Fibroblast of lung (primary cell): ENCODE measurements around the gene TAS2R13. TPM values are rescaled to one million over a fixed set of nuclear protein-coding genes. Genes with fewer than 3 reads are reported as not detected.

Experiments used
- DNase-seq, 2 donors: peaks; one replicate each; pipeline versions ENCODE4 v3.0.0 to v3.0.0-alpha.2; 2010; ENCODE audit warnings: low read depth in 2 of 2
- H2AFZ ChIP-seq: 2 replicates; pipeline ENCODE4 v1.5.1; 2012; ENCODE audit warnings: low read length, control low read depth, inconsistent platforms
- H3K27ac ChIP-seq: 2 replicates; pipeline ENCODE4 v1.5.1; 2011; ENCODE audit warnings: low read length, control low read depth; ENCODE audit not compliant: insufficient read depth
- H3K27me3 ChIP-seq: 2 replicates; pipeline ENCODE4 v1.5.1; 2011; ENCODE audit warnings: mild to moderate bottlenecking, low read length; ENCODE audit not compliant: control insufficient read depth, insufficient read depth
- H3K36me3 ChIP-seq: 2 replicates; pipeline ENCODE4 v1.5.1; 2011; ENCODE audit warnings: low read length; ENCODE audit not compliant: control insufficient read depth, insufficient read depth
- H3K4me1 ChIP-seq: 2 replicates; pipeline ENCODE4 v1.5.1; 2011; ENCODE audit warnings: low read length; ENCODE audit not compliant: control insufficient read depth, insufficient read depth; ENCODE audit errors: extremely low read depth
- H3K4me2 ChIP-seq: 2 replicates; pipeline ENCODE4 v1.5.1; 2011; ENCODE audit warnings: low read length, control low read depth; ENCODE audit not compliant: insufficient read depth; ENCODE audit errors: extremely low read depth
- H3K4me3 ChIP-seq, 4 experiments: fragments of 200-600 bp in 1 of 4; sonication (generic) in 1 of 4; replicated peaks in 1 of 4; 2 replicates each; pipeline ENCODE4 v1.5.1; 2011 to 2016; ENCODE audit warnings: low read length in 4 of 4, low read depth in 3 of 4, mild to moderate bottlenecking in 3 of 4, control low read depth in 2 of 4, inconsistent platforms in 1 of 4, mixed read lengths in 1 of 4; ENCODE audit not compliant: insufficient read depth in 1 of 4; ENCODE audit errors: control extremely low read depth in 1 of 4
- H3K79me2 ChIP-seq: 2 replicates; pipeline ENCODE4 v1.5.1; 2012; ENCODE audit warnings: mild to moderate bottlenecking, low read length, inconsistent platforms; ENCODE audit not compliant: control insufficient read depth, insufficient read depth
- H3K9ac ChIP-seq: 2 replicates; pipeline ENCODE4 v1.5.1; 2011; ENCODE audit warnings: mild to moderate bottlenecking, low read length, control low read depth; ENCODE audit not compliant: insufficient read depth
- H3K9me3 ChIP-seq: 2 replicates; pipeline ENCODE4 v1.5.1; 2012; ENCODE audit warnings: low read depth, low read length; ENCODE audit not compliant: control insufficient read depth, insufficient read depth
- H4K20me1 ChIP-seq: 2 replicates; pipeline ENCODE4 v1.5.1; 2011; ENCODE audit warnings: low read length; ENCODE audit not compliant: control insufficient read depth, insufficient read depth; ENCODE audit errors: extremely low read depth
- EZH2 ChIP-seq: IDR thresholded peaks from 2 replicates; pipeline ENCODE4 v1.5.1; 2012; ENCODE audit warnings: low read length, control low read depth, mild to moderate bottlenecking; ENCODE audit errors: missing control alignments
- polyA plus RNA-seq, 2 donors: library from polyadenylated mRNA; depleted of rRNA in 1 of 2; stranded (reverse) in 1 of 2; unstranded in 1 of 2; fragments of >200 nt; gene quantifications; 2 replicates each; pipeline ENCODE4 v1.2.1, GENCODE V29; 2011 to 2012; ENCODE audit warnings: missing spikeins in 1 of 2
- total RNA-seq: library from RNA; depleted of rRNA; stranded (reverse); fragments of >200 nt; gene quantifications from 2 replicates; pipeline ENCODE4 v1.2.1, GENCODE V29; 2014
- TF ChIP-seq, protein P1 (sequence below), 2 donors: IDR thresholded peaks in 1 of 2; conservative IDR thresholded peaks in 1 of 2; 1 replicate in 1 of 2; 2 replicates in 1 of 2; pipeline ENCODE4 v1.5.1; 2011 to 2012; ENCODE audit warnings: low read length in 2 of 2, control low read depth in 1 of 2, inconsistent platforms in 1 of 2, low read depth in 1 of 2, mild to moderate bottlenecking in 1 of 2

Gene TAS2R13
- total and polyA plus RNA-seq, 2 donors (not counting 1 experiment from before 2014, with no cell fraction given): 1.7 TPM; not detected in 1

GRCh38 chr12:10941369-10941768 lies 32.0 kb upstream of the TAS2R13 start:
- Histone ChIP-seq H3K4me2 (no peak overlapping the region), H2AFZ (no peak overlapping the region), H3K4me3 (no peak overlapping the region), H3K36me3 (no peaks in the 10 kb centered on the region), H3K27me3 (no peaks in the 10 kb centered on the region), H3K4me1 (no peaks in the 10 kb centered on the region), H4K20me1 (no peaks in the 10 kb centered on the region), H3K27ac (no peak overlapping the region), H3K9ac (no peak overlapping the region), H3K79me2 (no peaks in the 10 kb centered on the region), H3K9me3 (no peaks in the 10 kb centered on the region)
- DNase-seq: no peak
- TF ChIP-seq, protein P1, sequence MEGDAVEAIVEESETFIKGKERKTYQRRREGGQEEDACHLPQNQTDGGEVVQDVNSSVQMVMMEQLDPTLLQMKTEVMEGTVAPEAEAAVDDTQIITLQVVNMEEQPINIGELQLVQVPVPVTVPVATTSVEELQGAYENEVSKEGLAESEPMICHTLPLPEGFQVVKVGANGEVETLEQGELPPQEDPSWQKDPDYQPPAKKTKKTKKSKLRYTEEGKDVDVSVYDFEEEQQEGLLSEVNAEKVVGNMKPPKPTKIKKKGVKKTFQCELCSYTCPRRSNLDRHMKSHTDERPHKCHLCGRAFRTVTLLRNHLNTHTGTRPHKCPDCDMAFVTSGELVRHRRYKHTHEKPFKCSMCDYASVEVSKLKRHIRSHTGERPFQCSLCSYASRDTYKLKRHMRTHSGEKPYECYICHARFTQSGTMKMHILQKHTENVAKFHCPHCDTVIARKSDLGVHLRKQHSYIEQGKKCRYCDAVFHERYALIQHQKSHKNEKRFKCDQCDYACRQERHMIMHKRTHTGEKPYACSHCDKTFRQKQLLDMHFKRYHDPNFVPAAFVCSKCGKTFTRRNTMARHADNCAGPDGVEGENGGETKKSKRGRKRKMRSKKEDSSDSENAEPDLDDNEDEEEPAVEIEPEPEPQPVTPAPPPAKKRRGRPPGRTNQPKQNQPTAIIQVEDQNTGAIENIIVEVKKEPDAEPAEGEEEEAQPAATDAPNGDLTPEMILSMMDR (conservative IDR thresholded peaks at IDR 0.05 in 1 of 2, IDR thresholded peaks at IDR 0.05 in 1 of 2; ENCODE audit: low read depth in 1 of 2, low read length in 2 of 2): no peak
- TF ChIP-seq EZH2: no peak

DNA sequence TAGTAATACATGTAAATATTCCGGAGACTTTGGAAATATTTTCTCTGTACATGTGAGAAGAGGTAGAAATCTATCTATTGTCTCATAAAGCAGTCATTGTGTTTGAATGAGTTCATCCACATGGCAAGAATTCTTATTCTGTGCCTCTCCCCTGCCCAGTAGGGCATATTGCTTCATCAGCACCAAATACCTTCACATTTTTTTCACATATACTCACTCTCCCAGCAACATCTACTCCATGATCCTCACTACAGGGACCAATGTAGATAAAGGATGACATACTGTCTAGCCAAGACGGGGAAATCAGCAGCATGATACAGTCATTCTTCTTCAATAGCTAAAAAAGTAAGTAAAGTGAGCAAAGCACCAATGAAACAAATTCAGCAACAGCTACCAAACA lies 31.0 kb upstream of the TAS2R13 start:
- H3K4me1 ChIP-seq: no peaks in the 10 kb centered on the region
- H3K79me2 ChIP-seq: no peaks in the 10 kb centered on the region
- TF ChIP-seq EZH2: no peak
- TF ChIP-seq, protein P1 (conservative IDR thresholded peaks at IDR 0.05 in 1 of 2, IDR thresholded peaks at IDR 0.05 in 1 of 2; ENCODE audit: low read depth in 1 of 2, low read length in 2 of 2): no peak
- H3K9me3 ChIP-seq: no peaks in the 10 kb centered on the region
- H3K27me3 ChIP-seq: no peaks in the 10 kb centered on the region
- H3K27ac ChIP-seq: no peak overlapping the region
- no peak overlapping the region for H3K4me2 ChIP-seq
- no peaks in the 10 kb centered on the region for H4K20me1 ChIP-seq
- H3K36me3 ChIP-seq: no peaks in the 10 kb centered on the region
- H2AFZ ChIP-seq: no peak overlapping the region
- H3K9ac ChIP-seq: no peak overlapping the region
- H3K4me3 ChIP-seq: no peak overlapping the region
- peak; percentile 20 to 94 for DNase-seq

- no peaks in the 10 kb centered on the region for H3K27me3 ChIP-seq
- no peaks in the 10 kb centered on the region for H4K20me1 ChIP-seq
- H3K4me1 ChIP-seq: no peaks in the 10 kb centered on the region
- no peaks in the 10 kb centered on the region for H3K79me2 ChIP-seq
- no peak within 1 kb of the TSS for H2AFZ ChIP-seq
- no peak within 1 kb of the TSS for H3K9ac ChIP-seq
- H3K9me3 ChIP-seq: no peaks in the 10 kb centered on the region
- DNase-seq: no peak
- H3K4me2 ChIP-seq: no peak within 1 kb of the TSS
- no peak within 1 kb of the TSS for H3K4me3 ChIP-seq
- no peak within 1 kb of the TSS for H3K27ac ChIP-seq
- no peaks in the 10 kb centered on the region for H3K36me3 ChIP-seq
- TF ChIP-seq EZH2: no peak
- TF ChIP-seq, protein P1 (conservative IDR thresholded peaks at IDR 0.05 in 1 of 2, IDR thresholded peaks at IDR 0.05 in 1 of 2; ENCODE audit: low read depth in 1 of 2, low read length in 2 of 2): no peak
Observed at GRCh38 chr12:10939163-10939562, 29.8 kb upstream of the TAS2R13 start, which contains the start of gene TAS2R14. Gene TAS2R14 (minus strand): TSS chr12:10939263. CDS start chr12:10939207, 56 bp downstream.
